GM12878 (cell line): ENCODE results near the gene EP300. TPM values are rescaled to one million over a fixed set of nuclear protein-coding genes. Genes with fewer than 3 reads are reported as not detected.
"Not testable (repeated sequence)": the region's sequence is repeated elsewhere in the genome, so short reads cannot be mapped to it uniquely, and the experiment has no call there.

ENCODE experiments used
- ATAC-seq: fragments of 200-7000 bp; cut with Tn5 transposase; 3 replicates; pipeline ENCODE4 v1.9.1; 2020; ENCODE audit warnings: mild to moderate bottlenecking, moderate library complexity
- BruUV-seq: library from RNA; stranded (reverse); fragments of 400-500 nt; replicated peaks from 2 replicates; lab custom pipeline; 2021; lab: Mats Ljungman, UMichigan
- CTCF ChIA-PET: fragments of 300-600 bp; sonication (Branson Sonifier 250); formaldehyde crosslinking; extraction: SDS; loops from one replicate; lab custom pipeline; 2021; ENCODE audit warnings: inconsistent platforms; lab: Yijun Ruan, JAX
- POLR2A ChIA-PET: fragments of 350-600 bp; formaldehyde crosslinking; extraction: SDS; loops from one replicate; lab custom pipeline; 2021; ENCODE audit warnings: inconsistent platforms; lab: Charles Lee
- RAD21 ChIA-PET: fragments of 300-600 bp; sonication (Branson Sonifier 250); formaldehyde crosslinking; loops from one replicate; lab custom pipeline; 2023; ENCODE audit warnings: antibody characterized with exemption; ENCODE audit not compliant: unreplicated experiment; lab: Charles Lee
- SMC1A ChIA-PET: fragments of 300-600 bp; sonication (Branson Sonifier 250); formaldehyde crosslinking; loops from one replicate; lab custom pipeline; 2023; ENCODE audit not compliant: unreplicated experiment, uncharacterized antibody; lab: Charles Lee
- DNase-seq: peaks from one replicate; pipeline ENCODE4 v3.0.0-alpha.2; 2011; ENCODE audit warnings: low read depth, low spot score
- FAIRE-seq: peaks from 3 replicates; lab custom pipeline; 2011; peaks lifted over from hg19 to GRCh38; lab: Jason Lieb, UNC
- H2AFZ ChIP-seq: 2 replicates; pipeline ENCODE4 v1.6.0; 2011; ENCODE audit warnings: low read depth, low read length, control low read depth; ENCODE audit not compliant: control insufficient read depth
- H3K27ac ChIP-seq: 2 replicates; pipeline ENCODE4 v1.5.1; 2011; ENCODE audit warnings: control low read depth; ENCODE audit not compliant: control insufficient read depth, insufficient read depth
- H3K27me3 ChIP-seq, 2 experiments: replicated peaks in 1 of 2; 2 replicates each; pipeline versions ENCODE4 v1.6.0 to v1.6.1; 2011; ENCODE audit warnings: low read length in 1 of 2; ENCODE audit not compliant: control insufficient read depth in 2 of 2, insufficient read depth in 2 of 2
- H3K36me3 ChIP-seq, 2 experiments: 2 replicates each; pipeline ENCODE4 v1.5.1; 2011; ENCODE audit warnings: low read length in 1 of 2; ENCODE audit not compliant: control insufficient read depth in 2 of 2, insufficient read depth in 2 of 2
- H3K4me1 ChIP-seq: 2 replicates; pipeline ENCODE4 v1.6.1; 2011; ENCODE audit warnings: mild to moderate bottlenecking, low read length, moderate library complexity, mixed read lengths; ENCODE audit not compliant: control insufficient read depth, insufficient read depth
- H3K4me2 ChIP-seq: 2 replicates; pipeline ENCODE4 v1.6.0; 2011; ENCODE audit warnings: control low read depth; ENCODE audit not compliant: control insufficient read depth, insufficient read depth
- H3K4me3 ChIP-seq: fragments of 200-600 bp; sonication (generic); 2 replicates; pipeline ENCODE4 v1.5.1; 2016
- H3K79me2 ChIP-seq: 2 replicates; pipeline ENCODE4 v1.6.0; 2011; ENCODE audit warnings: low read length; ENCODE audit not compliant: control insufficient read depth, insufficient read depth
- H3K9ac ChIP-seq: 2 replicates; pipeline ENCODE4 v1.8.0; 2011; ENCODE audit warnings: low read length, control low read depth, mixed read lengths; ENCODE audit not compliant: control insufficient read depth, insufficient read depth
- H3K9me3 ChIP-seq: replicated peaks from 3 replicates; pipeline ENCODE4 v1.5.1; 2011; ENCODE audit warnings: mild to moderate bottlenecking, low read length; ENCODE audit not compliant: control insufficient read depth, insufficient read depth
- H4K20me1 ChIP-seq: 2 replicates; pipeline ENCODE4 v1.6.0; 2011; ENCODE audit not compliant: control insufficient read depth, insufficient read depth
- FOXM1 ChIP-seq: IDR thresholded peaks from 2 replicates; pipeline ENCODE4 v1.6.1; 2012; ENCODE audit warnings: low read depth, mild to moderate bottlenecking, inconsistent platforms, low read length, moderate library complexity
- WGBS: methylation state at CpG from one replicate; pipeline ENCODE4 v1.1.6; 2016; ENCODE audit warnings: low lambda C conversion rate; ENCODE audit not compliant: insufficient replicate concordance, insufficient coverage; ENCODE audit errors: missing lambda C conversion rate; 5-methylcytosine and 5-hydroxymethylcytosine counted together
- in situ Hi-C: fragments of 300-500 bp; cut with MboI; formaldehyde crosslinking; loops from 9 replicates; pipeline ENCODE4 v1.14.3; 2018; ENCODE audit warnings: mixed read lengths
- intact Hi-C: fragments of 100-400 bp; cut with micrococcal nuclease; formaldehyde crosslinking; loops from one replicate; pipeline ENCODE4 v1.14.2; 2022; ENCODE audit not compliant: unreplicated experiment
- polyA plus RNA-seq, 11 experiments: library from polyadenylated mRNA; depleted of rRNA in 4 of 11; unstranded in 6 of 11; stranded (reverse) in 5 of 11; fragments of >200 nt; fragmentation: Nextera tagmentation in 4 of 11; fragmentation: Illumina TruSeq in 1 of 11; extraction: Ambion mirVana in 4 of 11; extraction: Trizol in 1 of 11; gene quantifications; 1 replicate in 1 of 11; 2 replicates in 10 of 11; pipeline versions ENCODE4 v1.2.1 to v1.2.3, GENCODE V29; 2011 to 2016; ENCODE audit warnings: inconsistent platforms in 2 of 11, missing spikeins in 2 of 11, low read depth in 1 of 11
- total RNA-seq, 4 experiments: library from RNA; depleted of rRNA in 3 of 4; stranded (reverse); fragments of >200 nt in 3 of 4; fragmentation: Illumina TruSeq in 1 of 4; extraction: Trizol in 1 of 4; gene quantifications; 2 replicates each; pipeline versions ENCODE4 v1.2.1 to v1.2.3, GENCODE V29; 2013 to 2021

EP300 gene
- total and polyA plus RNA-seq, 10 of the 15 experiments (the other 5 are each of a cell fraction or from before 2014, with no cell fraction given), result 5.5 to 48.5 (median 23.6) TPM

DNA sequence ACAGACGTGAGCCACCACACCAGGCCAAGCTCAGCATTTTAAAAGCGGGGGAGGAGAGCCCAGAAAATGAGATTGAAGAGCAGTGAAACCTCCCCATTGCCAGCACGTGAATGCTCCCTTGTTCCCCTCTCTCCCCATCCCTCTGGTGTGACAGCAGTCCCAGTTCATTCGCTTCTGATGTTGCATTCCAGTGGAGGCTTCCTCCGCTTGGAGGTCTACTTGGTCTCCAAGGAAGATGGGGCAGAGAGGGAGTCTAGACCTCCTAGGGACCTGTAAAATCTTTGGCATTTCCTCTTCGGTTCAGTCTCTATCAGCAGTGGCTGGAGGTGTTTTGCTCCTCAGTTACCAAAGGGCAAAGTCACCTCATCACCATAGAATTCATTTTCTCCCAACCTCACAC is 30.2 kb upstream of the EP300 start:
- FAIRE-seq (no peak), ATAC-seq (no peak), DNase-seq (no peak)
- ChIA-PET SMC1A (interaction anchor here (0.7 kb wide), 1 partner anchor 97 kb away, joined by 3 read pairs; no protein-coding TSS in a partner anchor), CTCF (interaction anchor here (1.4 kb wide), 1 partner anchor 13 kb away, joined by 3 read pairs; no protein-coding TSS in a partner anchor), POLR2A (no interaction called here), RAD21 (no interaction called here)
- in situ Hi-C loops (no loop called here), intact Hi-C loops (no loop called here)
- Histone ChIP-seq H3K4me2 (no peak overlapping the region), H3K9ac (no peak overlapping the region), H3K36me3 (no peaks in the 10 kb centered on the region), H3K27me3 (no peaks in the 10 kb centered on the region), H3K4me3 (no peak overlapping the region), H4K20me1 (no peaks in the 10 kb centered on the region), H3K9me3 (no peaks in the 10 kb centered on the region), H3K4me1 (no peaks in the 10 kb centered on the region), H3K79me2 (no peaks in the 10 kb centered on the region), H3K27ac (no peak overlapping the region), H2AFZ (no peak overlapping the region)
- WGBS, result 77% methylated on average over 6 of the region's 6 CpGs
- TF ChIP-seq FOXM1, result no peak
- BruUV-seq, result no TSS peak

DNA sequence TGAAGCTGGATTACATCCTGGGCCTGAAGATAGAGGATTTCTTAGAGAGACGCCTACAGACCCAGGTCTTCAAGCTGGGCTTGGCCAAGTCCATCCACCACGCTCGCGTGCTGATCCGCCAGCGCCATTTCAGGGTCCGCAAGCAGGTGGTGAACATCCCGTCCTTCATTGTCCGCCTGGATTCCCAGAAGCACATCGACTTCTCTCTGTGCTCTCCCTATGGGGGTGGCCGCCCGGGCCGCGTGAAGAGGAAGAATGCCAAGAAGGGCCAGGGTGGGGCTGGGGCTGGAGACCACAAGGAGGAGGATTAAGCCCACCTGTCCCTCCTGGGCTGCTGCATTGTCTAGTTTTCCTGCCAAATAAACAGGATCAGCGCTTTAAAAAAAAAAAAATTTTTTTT is 28.1 kb upstream of the EP300 start:
- H3K4me3 ChIP-seq, H3K27ac ChIP-seq, POLR2A ChIA-PET, DNase-seq, ATAC-seq, FAIRE-seq, H3K4me2 ChIP-seq, H4K20me1 ChIP-seq, in situ Hi-C loops, H2AFZ ChIP-seq, H3K36me3 ChIP-seq, H3K79me2 ChIP-seq, H3K9ac ChIP-seq, H3K4me1 ChIP-seq, SMC1A ChIA-PET, RAD21 ChIA-PET, H3K9me3 ChIP-seq, BruUV-seq, H3K27me3 ChIP-seq, intact Hi-C loops: not testable (repeated sequence)
- CTCF ChIA-PET, result interaction anchor here (0.6 kb wide), 1 partner anchor 154 kb away, joined by 3 read pairs; no protein-coding TSS in a partner anchor
- WGBS, result 89% methylated on average over 15 of the region's 15 CpGs

DNA sequence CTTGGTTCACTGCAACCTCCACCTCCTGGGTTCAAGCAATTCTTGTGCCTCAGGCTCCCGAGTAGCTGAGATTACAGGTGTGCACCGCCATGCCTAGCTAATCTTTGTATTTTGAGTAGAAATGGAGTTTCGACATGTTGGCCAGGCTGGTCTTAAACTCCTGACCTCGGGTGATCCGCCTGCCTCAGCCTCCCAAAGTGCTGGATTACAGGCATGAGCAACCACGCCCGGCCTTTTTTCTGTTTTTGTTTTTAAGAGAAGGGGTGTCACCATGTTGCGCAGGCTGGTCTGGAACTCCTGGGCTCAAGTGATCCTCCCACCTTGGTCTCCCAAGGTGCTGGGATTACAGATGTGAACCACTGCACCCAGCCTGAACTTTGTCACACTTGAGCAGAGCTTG is 26.1 kb upstream of the EP300 start:
- BruUV-seq, CTCF ChIA-PET, H3K79me2 ChIP-seq, H3K27ac ChIP-seq, H3K27me3 ChIP-seq, H3K36me3 ChIP-seq, H3K4me2 ChIP-seq, H3K9ac ChIP-seq, H2AFZ ChIP-seq, H3K4me3 ChIP-seq, DNase-seq, H3K9me3 ChIP-seq, H4K20me1 ChIP-seq, ATAC-seq, intact Hi-C loops, RAD21 ChIA-PET, in situ Hi-C loops, FAIRE-seq: not testable (repeated sequence)
- POLR2A ChIA-PET, result interaction anchor here (0.6 to 0.7 kb wide), 3 partner anchors 22 to 392 kb away, joined by 3 to 5 read pairs (median 3); no protein-coding TSS in a partner anchor
- SMC1A ChIA-PET, result interaction anchor here (0.7 kb wide), 2 partner anchors 14 to 103 kb away, joined by 3 read pairs; no protein-coding TSS in a partner anchor
- 81% methylated on average over 8 of the region's 8 CpGs for WGBS
- peaks cover 16% of the 10 kb centered on the region for H3K4me1 ChIP-seq
